Chondrocyte (in vitro differentiated cells): ENCODE results near the gene KDM5A. TPM values are rescaled to one million over a fixed set of nuclear protein-coding genes. Genes with fewer than 3 reads are reported as not detected.
A peak's percentile ranks its signal among the peaks of the same experiment; 100 is the strongest.
"Not testable (repeated sequence)": the region's sequence is repeated elsewhere in the genome, so short reads cannot be mapped to it uniquely, and the experiment has no call there.

Source experiments
- DNase-seq: peaks from one replicate; pipeline ENCODE4 v3.0.0; 2021; ENCODE audit warnings: mixed read lengths, low spot score
- H3K27ac Mint-ChIP-seq: one replicate; pipeline ENCODE4 v1.8.0; 2021; ENCODE audit warnings: mild to moderate bottlenecking, moderate library complexity, mixed read lengths; ENCODE audit not compliant: unreplicated experiment
- H3K27me3 Mint-ChIP-seq: 2 replicates; pipeline ENCODE4 v1.8.0; 2021; ENCODE audit warnings: low read depth, mixed read lengths
- H3K36me3 Mint-ChIP-seq: 2 replicates; pipeline ENCODE4 v1.8.0; 2021; ENCODE audit warnings: low read depth, mixed read lengths
- H3K4me1 Mint-ChIP-seq: 2 replicates; pipeline ENCODE4 v1.8.0; 2021; ENCODE audit warnings: low read depth, mild to moderate bottlenecking, mixed read lengths
- H3K4me3 Mint-ChIP-seq: one replicate; pipeline ENCODE4 v1.8.0; 2021; ENCODE audit warnings: mild to moderate bottlenecking, moderate library complexity, mixed read lengths; ENCODE audit not compliant: unreplicated experiment
- H3K9me3 Mint-ChIP-seq: 2 replicates; pipeline ENCODE4 v1.8.0; 2021; ENCODE audit warnings: low read depth, mixed read lengths
- CTCF ChIP-seq: fragments of 200-600 bp; sonication (generic); IDR thresholded peaks from 2 replicates; pipeline ENCODE4 v1.5.0; 2021; ENCODE audit warnings: antibody characterized with exemption, mild to moderate bottlenecking, moderate library complexity
- long read RNA-seq: library from polyadenylated mRNA; stranded (forward); transcript quantifications from one replicate; pipeline ENCODE4 v2.0.0, GENCODE V29; 2021
- total RNA-seq: library from RNA; stranded (reverse); gene quantifications from 3 replicates; pipeline ENCODE4 v1.2.1, GENCODE V29; 2021

The KDM5A gene
- 55.2 to 69.0 TPM (median 65.0 TPM) in 3 replicates for total RNA-seq
- long read RNA-seq, full-length matches to known transcripts, result 11 of 31 reads
- long read RNA-seq, partial matches to known transcripts, result 13 of 31 reads
- long read RNA-seq, other reads (novel, unspliced or antisense), result 7 of 31 reads

- peak; percentile 95 for DNase-seq
- Mint-ChIP-seq H3K27ac (peak within 1 kb of the TSS; percentile 99), H3K9me3 (no peaks in the 10 kb centered on the region), H3K4me3 (peak within 1 kb of the TSS; percentile 97), H3K4me1 (peaks cover 40% of the 10 kb centered on the region), H3K36me3 (peaks cover 5% of the 10 kb centered on the region), H3K27me3 (no peaks in the 10 kb centered on the region)
- peak; percentile 34 for TF ChIP-seq CTCF
These were observed at the start of gene KDM5A for GRCh38 chr12:389142-390096. KDM5A (minus strand) TSS chr12:389320; CDS start chr12:389091, 229 bp downstream.

GRCh38 chr12:435737-436136 is 46.6 kb upstream of the KDM5A start:
- H3K27ac Mint-ChIP-seq, H3K27me3 Mint-ChIP-seq, DNase-seq, H3K9me3 Mint-ChIP-seq, H3K4me1 Mint-ChIP-seq, H3K4me3 Mint-ChIP-seq: not testable (repeated sequence)
- H3K36me3 Mint-ChIP-seq, result peaks cover 16% of the 10 kb centered on the region

- no peak overlapping the region for H3K27ac Mint-ChIP-seq
- H3K9me3 Mint-ChIP-seq, result no peaks in the 10 kb centered on the region
- H3K4me1 Mint-ChIP-seq, result no peaks in the 10 kb centered on the region
- H3K36me3 Mint-ChIP-seq, result peaks cover 8% of the 10 kb centered on the region
- H3K4me3 Mint-ChIP-seq, result no peak overlapping the region
- no peak for DNase-seq
- H3K27me3 Mint-ChIP-seq, result no peaks in the 10 kb centered on the region
- no peak for TF ChIP-seq CTCF
These were observed 33.4 kb upstream of the KDM5A start for GRCh38 chr12:422526-422925.

GRCh38 chr12:418432-418831 is 29.3 kb upstream of the KDM5A start:
- DNase-seq, result no peak
- H3K27ac Mint-ChIP-seq, result no peak overlapping the region
- no peaks in the 10 kb centered on the region for H3K9me3 Mint-ChIP-seq
- no peaks in the 10 kb centered on the region for H3K27me3 Mint-ChIP-seq
- TF ChIP-seq CTCF, result no peak
- no peaks in the 10 kb centered on the region for H3K4me1 Mint-ChIP-seq
- H3K4me3 Mint-ChIP-seq, result no peak overlapping the region
- H3K36me3 Mint-ChIP-seq, result peaks cover 11% of the 10 kb centered on the region

- Mint-ChIP-seq H3K9me3 (no peaks in the 10 kb centered on the region), H3K36me3 (peaks cover 19% of the 10 kb centered on the region), H3K4me1 (no peaks in the 10 kb centered on the region), H3K27ac (no peak overlapping the region), H3K27me3 (no peaks in the 10 kb centered on the region), H3K4me3 (no peak overlapping the region)
- TF ChIP-seq CTCF, result no peak
- no peak for DNase-seq
These were observed 25.7 kb upstream of the KDM5A start for GRCh38 chr12:414859-415258.
